ENCODE measurements around the gene C11orf87.

DNA sequence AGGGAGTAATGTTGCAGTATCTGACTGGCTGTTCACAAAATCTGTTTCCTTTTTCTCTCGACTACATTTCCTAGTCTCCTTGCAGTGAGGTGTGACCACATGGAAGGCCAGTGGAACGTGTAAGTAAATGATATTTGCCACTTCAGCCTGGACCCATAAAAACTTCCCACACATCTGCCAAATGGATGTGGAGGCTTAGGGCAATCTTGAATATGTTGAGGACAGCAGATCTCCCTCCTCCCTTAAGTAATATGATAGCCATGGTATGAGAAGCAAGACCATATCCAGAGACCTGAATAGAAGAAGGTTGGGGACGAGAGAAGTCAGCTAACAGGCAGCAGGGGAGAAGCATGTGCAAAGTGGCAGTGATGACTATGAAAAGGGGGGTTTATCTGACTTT is 33.0 kb upstream of the C11orf87 start:
- TF ChIP-seq, protein P1, sequence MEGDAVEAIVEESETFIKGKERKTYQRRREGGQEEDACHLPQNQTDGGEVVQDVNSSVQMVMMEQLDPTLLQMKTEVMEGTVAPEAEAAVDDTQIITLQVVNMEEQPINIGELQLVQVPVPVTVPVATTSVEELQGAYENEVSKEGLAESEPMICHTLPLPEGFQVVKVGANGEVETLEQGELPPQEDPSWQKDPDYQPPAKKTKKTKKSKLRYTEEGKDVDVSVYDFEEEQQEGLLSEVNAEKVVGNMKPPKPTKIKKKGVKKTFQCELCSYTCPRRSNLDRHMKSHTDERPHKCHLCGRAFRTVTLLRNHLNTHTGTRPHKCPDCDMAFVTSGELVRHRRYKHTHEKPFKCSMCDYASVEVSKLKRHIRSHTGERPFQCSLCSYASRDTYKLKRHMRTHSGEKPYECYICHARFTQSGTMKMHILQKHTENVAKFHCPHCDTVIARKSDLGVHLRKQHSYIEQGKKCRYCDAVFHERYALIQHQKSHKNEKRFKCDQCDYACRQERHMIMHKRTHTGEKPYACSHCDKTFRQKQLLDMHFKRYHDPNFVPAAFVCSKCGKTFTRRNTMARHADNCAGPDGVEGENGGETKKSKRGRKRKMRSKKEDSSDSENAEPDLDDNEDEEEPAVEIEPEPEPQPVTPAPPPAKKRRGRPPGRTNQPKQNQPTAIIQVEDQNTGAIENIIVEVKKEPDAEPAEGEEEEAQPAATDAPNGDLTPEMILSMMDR (IDR thresholded peaks at IDR 0.05), result no peak
- no peak for TF ChIP-seq POLR2A (IDR thresholded peaks at IDR 0.05)

Measured in uterus (tissue), 2 donors.